Middle frontal gyrus (tissue), 1 donor: ENCODE measurements around the gene CTXN1.

Experiments used
- DNase-seq: peaks from one replicate; pipeline ENCODE4 v3.0.0-alpha.2; 2015; ENCODE audit warnings: low spot score; ENCODE audit errors: extremely low spot score

CTXN1 gene

DNA sequence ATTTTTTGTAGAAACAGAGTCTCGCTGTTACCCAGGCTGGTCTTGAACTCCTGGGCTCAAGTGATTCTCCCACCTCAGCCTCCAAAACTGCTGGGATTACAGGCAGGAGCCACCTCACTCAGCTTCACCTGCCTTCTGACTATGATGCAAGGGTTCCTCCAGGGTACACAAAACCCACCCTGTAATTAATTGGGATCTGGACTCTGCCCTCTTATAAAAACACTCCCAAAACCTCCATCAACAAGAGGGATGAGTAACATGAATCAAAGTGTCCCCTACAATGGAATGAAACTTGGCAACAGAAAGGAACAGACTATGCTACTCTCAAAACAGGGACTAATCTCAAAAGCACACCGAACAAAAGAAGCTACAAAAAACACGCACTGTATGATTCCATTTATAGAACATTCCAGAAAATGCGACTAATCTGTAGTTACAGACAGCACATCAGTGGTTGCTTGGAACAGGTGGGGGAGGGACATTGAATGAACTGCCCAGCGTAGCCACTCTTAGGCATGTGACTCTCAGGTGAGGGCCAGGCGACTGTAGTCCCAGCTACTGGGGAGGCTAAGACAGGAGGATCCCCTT, 48.6 kb downstream of the CTXN1 start:
- DNase-seq: no peak

DNA sequence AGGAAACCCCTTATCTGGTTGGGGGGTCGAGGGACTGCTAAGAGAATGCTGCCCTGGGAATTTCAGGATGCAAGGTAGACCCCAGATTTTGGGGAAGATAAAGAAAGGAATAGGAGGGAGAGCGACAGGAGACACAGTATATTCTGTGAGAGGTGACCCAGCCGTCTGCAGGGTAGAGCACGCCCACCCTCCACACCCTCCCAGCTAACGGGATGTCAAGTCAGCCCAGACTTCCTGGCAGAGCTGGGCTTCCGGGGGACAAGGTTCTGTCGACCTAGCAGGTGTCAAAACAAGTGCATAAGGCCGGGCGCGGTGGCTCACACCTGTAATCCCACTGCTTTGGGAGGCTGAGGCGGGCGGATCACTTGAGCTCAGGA, 51.0 kb downstream of the CTXN1 start:
- DNase-seq: no peak
